NOMO-1 (cell line): ENCODE results near the gene PLG.
"Not testable (repeated sequence)": the region's sequence is repeated elsewhere in the genome, so short reads cannot be mapped to it uniquely, and the experiment has no call there.

ENCODE experiments used
- DNase-seq, 2 experiments: peaks; one replicate each; lab custom pipeline; 2025; ENCODE audit not compliant: unreplicated experiment in 2 of 2; lab: John Stamatoyannopoulos, UW

PLG gene

GRCh38 chr6:160697826-160698225 is 4.2 kb upstream of the PLG start:
- no peak for DNase-seq

DNA sequence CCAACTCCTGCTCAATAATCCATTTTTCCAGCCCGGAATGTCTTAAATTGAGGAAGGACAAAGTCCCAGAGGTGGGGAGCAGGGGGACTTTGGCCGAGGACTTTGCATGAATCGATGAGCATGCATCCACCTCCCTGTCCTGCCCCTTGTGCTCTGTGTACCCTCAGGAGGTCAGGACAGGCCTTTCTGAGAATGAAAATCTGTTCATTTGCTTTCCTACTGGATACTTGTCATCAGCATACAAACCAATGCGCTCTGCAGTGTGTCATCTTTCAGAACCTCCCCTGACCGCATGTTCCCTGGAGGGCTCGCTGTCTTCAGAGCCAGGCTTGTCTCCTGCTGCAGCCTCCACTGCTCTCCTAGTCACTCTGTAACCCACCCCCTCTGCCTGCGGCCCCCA is 2.6 kb downstream of the PLG start:
- not testable (repeated sequence) for DNase-seq

DNA sequence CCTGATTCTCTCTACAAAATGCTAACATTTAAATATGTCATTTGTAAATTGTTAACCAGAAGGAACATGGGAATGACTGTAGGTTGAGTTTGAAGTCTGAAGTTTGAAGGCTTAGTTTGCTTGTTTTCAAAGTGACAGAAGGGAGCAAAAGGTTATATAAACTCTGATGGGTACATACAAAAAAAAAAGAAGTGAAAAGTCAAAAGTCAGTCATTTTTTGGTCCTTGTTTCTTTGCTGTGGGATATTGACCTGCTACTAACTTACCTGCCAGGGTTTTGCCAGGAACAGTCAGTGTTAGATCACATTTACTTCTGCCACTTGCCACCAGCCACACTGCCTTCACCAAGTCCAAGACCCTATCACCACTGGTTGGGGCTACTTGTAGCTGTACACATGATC is 6.9 kb downstream of the PLG start:
- not testable (repeated sequence) for DNase-seq

GRCh38 chr6:160714731-160715316 is 12.8 kb downstream of the PLG start:
- DNase-seq: no peak

GRCh38 chr6:160730911-160731310 is 28.9 kb downstream of the PLG start:
- no peak for DNase-seq

- DNase-seq: peak in 1 of 2 experiments; percentile 24
Measured at GRCh38 chr6:160733050-160733646, 31.1 kb downstream of the PLG start.

- DNase-seq: no peak
Measured at GRCh38 chr6:160734627-160735026, 32.6 kb downstream of the PLG start.

- no peak for DNase-seq
Measured at GRCh38 chr6:160735523-160735922, 33.5 kb downstream of the PLG start.

DNA sequence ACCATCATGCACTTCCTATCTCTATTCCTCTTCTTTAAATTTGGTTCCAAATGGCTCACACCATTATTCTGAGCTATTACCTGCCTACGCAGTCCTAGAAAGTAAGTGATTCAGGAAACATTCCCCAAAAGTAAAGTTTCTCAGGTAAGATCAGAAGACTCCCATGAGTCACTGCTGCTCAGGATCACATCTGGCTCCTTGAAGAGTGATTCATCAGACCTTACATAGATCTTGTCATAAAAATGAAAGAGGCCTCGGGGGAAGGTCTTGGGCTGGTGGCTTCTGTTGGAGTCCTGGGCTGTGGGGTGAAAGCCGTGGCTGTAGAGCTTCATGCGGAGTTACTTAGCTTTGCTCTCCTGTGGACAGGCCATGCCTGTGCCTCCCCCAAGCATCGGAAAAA is 35.9 kb downstream of the PLG start:
- no peak for DNase-seq

DNA sequence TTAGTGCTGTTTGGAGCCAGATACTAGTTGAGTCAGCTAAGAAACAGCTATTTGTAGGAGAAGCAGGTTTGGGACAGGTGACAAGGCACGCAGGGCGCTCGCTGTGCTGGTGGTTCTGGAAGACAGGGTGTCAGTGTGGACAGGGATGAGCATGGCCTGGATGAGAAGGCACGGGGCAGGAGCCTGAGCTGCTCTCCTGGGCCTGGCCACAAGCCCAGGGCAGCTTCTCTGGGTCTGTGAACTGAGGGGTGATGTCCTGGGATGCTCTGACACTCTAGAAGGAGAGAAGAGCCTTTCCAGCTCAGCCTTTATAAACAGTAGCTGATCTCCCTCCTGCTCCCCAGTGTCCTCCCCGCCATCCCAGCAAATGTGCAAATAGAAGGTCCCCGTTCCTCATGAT is 37.9 kb downstream of the PLG start:
- DNase-seq: no peak

GRCh38 chr6:160741012-160741411 is 39.0 kb downstream of the PLG start:
- not testable (repeated sequence) for DNase-seq

- peak in 1 of 2 experiments; percentile 14 for DNase-seq
Measured at GRCh38 chr6:160742090-160742489, 40.0 kb downstream of the PLG start.

- no peak for DNase-seq
Measured at GRCh38 chr6:160750276-160750689, 48.2 kb downstream of the PLG start.

- not testable (repeated sequence) for DNase-seq
Measured at GRCh38 chr6:160753211-160753610, 51.2 kb downstream of the PLG start.

DNA sequence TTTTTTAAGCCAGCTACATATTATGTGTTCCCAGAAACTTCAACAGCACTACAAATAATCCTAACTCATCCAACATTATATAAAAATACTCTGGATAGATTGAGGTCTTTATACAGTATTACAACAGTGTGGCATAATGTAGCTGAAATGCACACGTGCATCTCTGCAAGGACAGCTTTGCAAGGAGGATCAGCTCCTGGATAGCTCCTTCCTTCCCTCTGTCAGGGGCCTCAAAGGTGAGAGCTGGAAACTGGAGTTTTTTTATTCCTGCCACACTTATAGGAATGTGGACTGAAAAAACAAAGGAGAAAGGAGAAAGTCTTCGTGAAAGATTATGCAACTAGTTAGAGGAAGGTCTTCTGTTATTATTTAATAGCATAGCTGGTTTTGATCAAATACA is 53.1 kb downstream of the PLG start:
- no peak for DNase-seq

DNA sequence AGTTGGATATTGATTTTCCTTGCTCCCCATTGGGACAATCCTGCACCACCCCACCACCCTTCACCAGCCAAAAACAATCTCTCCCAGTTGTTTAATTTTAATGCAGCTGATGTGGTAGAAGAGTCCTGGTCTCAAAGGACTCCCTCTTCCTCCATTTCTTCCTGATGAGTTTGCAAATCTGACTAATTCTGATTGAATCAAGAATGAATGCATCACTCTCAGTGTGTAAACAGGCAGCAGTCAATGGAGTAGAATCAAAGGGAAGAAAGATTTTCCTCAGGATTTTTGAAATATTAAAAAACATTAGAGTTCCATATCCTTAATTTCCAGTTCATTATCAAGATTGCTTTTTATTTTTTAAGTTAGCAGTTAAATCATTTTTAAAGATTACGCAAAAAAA is 54.0 kb downstream of the PLG start:
- no peak for DNase-seq

- DNase-seq: no peak
Measured at GRCh38 chr6:160756871-160757270, 54.8 kb downstream of the PLG start.

DNA sequence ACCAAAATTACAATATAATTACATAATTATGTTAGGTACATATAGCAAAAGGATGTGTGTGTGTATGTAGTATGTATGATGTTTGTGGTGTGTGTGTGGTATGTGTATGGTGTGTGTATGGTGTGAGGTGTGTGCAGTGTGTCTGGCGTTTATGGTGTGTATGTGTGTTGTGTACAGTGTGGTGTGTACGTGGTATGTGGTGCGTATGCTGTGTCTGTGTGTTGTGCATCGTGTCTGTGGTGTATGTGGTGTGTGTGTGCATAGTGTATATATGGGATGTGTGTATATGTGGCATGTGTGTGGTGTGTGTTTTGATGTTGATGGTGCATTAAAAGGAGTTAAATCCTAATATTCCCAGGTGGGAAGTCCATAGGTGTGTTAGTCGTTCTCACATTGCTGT is 62.8 kb downstream of the PLG start:
- no peak for DNase-seq

- no peak for DNase-seq
Measured at GRCh38 chr6:160765412-160765811, 63.4 kb downstream of the PLG start.

DNA sequence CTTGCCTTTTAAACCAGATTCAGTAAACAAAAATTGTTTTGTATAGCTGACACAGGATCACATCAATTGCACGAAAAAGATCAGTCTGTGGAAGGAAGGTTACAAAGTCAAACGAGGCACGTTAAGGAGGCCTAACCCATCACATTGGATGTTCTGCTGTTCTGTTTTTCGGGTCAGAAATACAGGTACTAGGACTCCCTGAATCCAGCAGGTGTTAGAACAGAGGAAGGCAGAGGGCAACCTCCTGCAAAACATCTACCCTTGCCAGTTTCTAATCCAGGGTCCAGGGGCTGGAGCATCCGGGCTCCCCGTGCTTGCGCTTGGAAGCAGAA is 64.6 kb downstream of the PLG start:
- DNase-seq: no peak

DNA sequence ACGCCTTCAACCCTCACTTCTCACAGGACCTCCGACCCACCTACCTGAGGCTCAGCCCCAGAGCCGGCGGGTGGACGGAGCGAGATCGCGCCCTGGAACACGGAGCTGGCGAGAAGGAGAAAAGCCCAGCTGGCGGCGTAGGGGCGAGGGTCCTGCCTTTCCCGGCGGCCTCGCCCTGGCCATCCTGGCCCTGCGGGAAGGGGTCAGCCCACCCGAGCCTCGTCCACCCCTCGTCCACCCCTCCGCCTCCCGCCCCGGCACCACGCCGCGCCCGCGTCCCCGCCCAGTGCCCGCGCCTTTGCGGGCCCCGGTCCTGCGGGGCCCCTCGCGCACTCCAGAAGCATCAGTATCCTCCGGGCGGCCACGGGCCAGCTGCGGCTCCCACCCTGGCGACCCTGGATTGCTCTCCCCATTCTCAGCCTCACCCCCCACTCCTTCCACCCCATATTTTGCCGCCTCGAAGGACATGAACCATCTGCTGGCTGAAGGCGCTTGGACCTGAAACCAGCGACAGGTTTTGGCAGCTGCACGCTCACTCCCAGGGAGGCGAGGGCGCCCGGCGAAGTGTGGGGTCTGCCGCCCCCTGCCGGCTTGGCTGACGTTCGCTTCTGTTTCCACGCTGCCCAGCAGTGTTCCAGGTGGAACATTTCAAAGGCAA is 65.1 kb downstream of the PLG start:
- DNase-seq: peak; percentile 26 to 37

DNA sequence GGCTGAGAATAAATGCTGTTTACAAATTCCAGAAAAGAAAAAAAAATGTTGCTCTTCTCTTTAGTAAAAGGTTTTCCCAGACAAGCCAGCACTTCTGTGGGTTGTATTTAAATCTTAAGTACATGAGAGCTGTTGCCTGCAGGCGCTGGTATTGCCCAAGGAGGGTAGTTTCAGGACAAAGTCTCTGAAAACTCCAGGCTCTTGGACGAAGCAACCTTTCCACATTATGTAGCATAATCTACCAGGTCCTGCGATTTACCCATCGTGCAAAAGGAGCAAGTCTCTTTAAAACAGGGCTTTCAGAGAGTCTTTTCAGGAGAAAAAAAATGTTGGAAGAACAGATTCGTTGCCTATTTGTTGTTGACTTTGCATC is 65.6 kb downstream of the PLG start:
- DNase-seq: no peak

DNA sequence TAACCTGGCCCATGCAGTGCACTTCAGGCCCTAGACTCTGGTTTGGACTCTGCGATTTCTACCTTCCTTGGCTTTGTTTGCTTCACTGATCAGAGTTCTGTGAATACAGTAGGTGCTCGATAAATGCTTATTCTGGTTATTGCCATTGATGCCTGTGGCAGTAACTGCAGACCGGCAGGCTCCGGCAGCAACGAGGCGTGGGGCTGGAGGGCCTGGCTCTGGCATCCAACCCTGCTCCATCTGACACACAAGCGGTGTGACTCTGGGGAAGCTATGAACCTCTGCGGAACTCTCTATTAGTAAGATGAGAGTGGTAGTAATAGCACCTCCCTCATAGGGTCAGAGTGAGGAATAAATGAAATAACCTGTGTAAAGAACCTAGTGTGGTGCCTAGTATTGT is 66.1 kb downstream of the PLG start:
- no peak for DNase-seq
